ENCODE data around the gene PRPF4. TPM values are rescaled to one million over a fixed set of nuclear protein-coding genes. Genes with fewer than 3 reads are reported as not detected.

Gene PRPF4
- total RNA-seq, 4 donors from 2014 or later, result 17.7 to 25.8 (median 21.7) TPM

DNA sequence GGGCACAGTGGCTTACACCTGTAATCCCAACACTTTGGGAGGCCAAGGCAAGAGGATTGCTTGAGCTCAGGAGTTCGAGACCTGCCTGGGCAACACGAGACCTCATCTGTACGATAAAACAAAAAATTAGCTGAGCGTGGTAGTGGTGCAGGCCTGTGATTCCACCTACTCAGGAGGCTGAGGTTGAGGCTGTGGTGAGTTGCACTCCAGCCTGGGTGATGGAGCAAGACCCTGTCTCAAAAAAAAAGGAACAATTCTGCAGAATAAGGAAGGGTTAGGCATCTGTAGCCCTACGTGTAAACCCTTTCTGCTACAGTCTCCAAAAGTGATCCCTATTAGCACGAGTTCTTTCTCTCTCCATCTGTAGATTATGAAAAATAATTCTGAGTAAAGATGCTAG, 20.0 kb upstream of the PRPF4 start:
- peaks cover 7 to 8% of the 10 kb centered on the region in 2 donors for H3K36me3 ChIP-seq
- H3K27ac ChIP-seq, result no peak overlapping the region
- no peaks in the 10 kb centered on the region for H3K27me3 ChIP-seq
- no peak for TF ChIP-seq CTCF (IDR thresholded peaks at IDR 0.05)
- DNase-seq, result no peak
- WGBS, 2 donors, result 93% methylated on average over 6 of the region's 6 CpGs
- H3K4me1 ChIP-seq, result no peaks in the 10 kb centered on the region
- H3K4me3 ChIP-seq (replicated peaks in 1 of 3), result no peak overlapping the region
- no peaks in the 10 kb centered on the region for H3K9me3 ChIP-seq
- intact Hi-C loops (cut with DNase I), result no loop called here

- Histone ChIP-seq H3K36me3 (peaks cover 8 to 9% of the 10 kb centered on the region in 2 donors), H3K4me1 (no peaks in the 10 kb centered on the region), H3K27me3 (no peaks in the 10 kb centered on the region), H3K9me3 (no peaks in the 10 kb centered on the region), H3K27ac (no peak overlapping the region), H3K4me3 (replicated peaks in 1 of 3) (no peak overlapping the region)
- no peak for DNase-seq
- intact Hi-C loops (cut with DNase I), result no loop called here
- WGBS, 2 donors, result 95 to 98% methylated on average over 3 of the region's 3 CpGs
- TF ChIP-seq POLR2A (IDR thresholded peaks at IDR 0.05) (no peak), CTCF (IDR thresholded peaks at IDR 0.05) (no peak)
These were observed 17.6 kb upstream of the PRPF4 start for GRCh38 chr9:113257863-113258262.

GRCh38 chr9:113258282-113258681, 17.2 kb upstream of the PRPF4 start:
- no peak overlapping the region for H3K4me3 ChIP-seq (replicated peaks in 1 of 3)
- DNase-seq, result no peak
- intact Hi-C loops (cut with DNase I), result no loop called here
- 88 to 93% methylated on average over 1 of the region's 1 CpG for WGBS, 2 donors
- H3K27me3 ChIP-seq, result no peaks in the 10 kb centered on the region
- no peak overlapping the region for H3K27ac ChIP-seq
- TF ChIP-seq POLR2A (IDR thresholded peaks at IDR 0.05), result no peak
- TF ChIP-seq CTCF (IDR thresholded peaks at IDR 0.05), result no peak
- H3K36me3 ChIP-seq, result peaks cover 8 to 9% of the 10 kb centered on the region in 2 donors
- no peaks in the 10 kb centered on the region for H3K9me3 ChIP-seq
- H3K4me1 ChIP-seq, result no peaks in the 10 kb centered on the region

GRCh38 chr9:113261917-113262671, 13.4 kb upstream of the PRPF4 start:
- WGBS, 2 donors, result 87 to 100% methylated on average over 1 of the region's 1 CpG
- no peak for DNase-seq
- H3K27me3 ChIP-seq, result no peaks in the 10 kb centered on the region
- no peak overlapping the region for H3K27ac ChIP-seq
- no peak for TF ChIP-seq CTCF (IDR thresholded peaks at IDR 0.05)
- TF ChIP-seq POLR2A (IDR thresholded peaks at IDR 0.05), result no peak
- H3K4me3 ChIP-seq (replicated peaks in 1 of 3), result no peak overlapping the region
- no peaks in the 10 kb centered on the region for H3K9me3 ChIP-seq
- H3K4me1 ChIP-seq, result no peaks in the 10 kb centered on the region
- H3K36me3 ChIP-seq, result peaks cover 8 to 14% of the 10 kb centered on the region in 2 donors
- intact Hi-C loops (cut with DNase I), result no loop called here

- no peak overlapping the region for H3K4me3 ChIP-seq (replicated peaks in 1 of 3)
- H3K27ac ChIP-seq, result no peak overlapping the region
- no peaks in the 10 kb centered on the region for H3K4me1 ChIP-seq
- no peak for DNase-seq
- no peaks in the 10 kb centered on the region for H3K9me3 ChIP-seq
- intact Hi-C loops (cut with DNase I), result no loop called here
- TF ChIP-seq CTCF (IDR thresholded peaks at IDR 0.05), result no peak
- H3K27me3 ChIP-seq, result no peaks in the 10 kb centered on the region
- H3K36me3 ChIP-seq, result peaks cover 17 to 40% of the 10 kb centered on the region in 2 donors
- WGBS, 2 donors, result 74 to 86% methylated on average over 3 of the region's 3 CpGs
These were observed 9.3 kb upstream of the PRPF4 start for GRCh38 chr9:113266174-113266573.

Measured in thyroid gland (tissue), 4 donors.